H1 (cell line): ENCODE data around the gene GDPD4. TPM values are rescaled to one million over a fixed set of nuclear protein-coding genes. Genes with fewer than 3 reads are reported as not detected.

ENCODE experiments used
- CTCF ChIA-PET: fragments of 300-600 bp; sonication (Branson Sonifier 250); formaldehyde crosslinking; loops from one replicate; lab custom pipeline; 2021; ENCODE audit not compliant: partially characterized antibody; lab: Charles Lee
- POLR2A ChIA-PET: fragments of 300-600 bp; sonication (Branson Sonifier 250); formaldehyde crosslinking; loops from one replicate; lab custom pipeline; 2021; ENCODE audit warnings: inconsistent platforms; ENCODE audit not compliant: partially characterized antibody; lab: Charles Lee
- DNase-seq, 2 experiments: peaks; one replicate each; pipeline versions ENCODE4 v3.0.0 to v3.0.0-alpha.2; 2010 to 2022; ENCODE audit warnings: low spot score in 2 of 2, low read depth in 1 of 2, mixed read lengths in 1 of 2
- FAIRE-seq: peaks from 2 replicates; lab custom pipeline; 2011; peaks lifted over from hg19 to GRCh38; lab: Jason Lieb, UNC
- H2AFZ ChIP-seq: 2 replicates; pipeline ENCODE4 v1.8.1; 2012; ENCODE audit warnings: low read length, inconsistent platforms
- H2AK5ac ChIP-seq: 2 replicates; pipeline ENCODE4 v1.6.1; 2013; ENCODE audit warnings: low read depth, low read length
- H2BK120ac ChIP-seq: replicated peaks from 2 replicates; pipeline ENCODE3; 2013; ENCODE audit warnings: low read depth, low read length, inconsistent platforms
- H2BK12ac ChIP-seq: 2 replicates; pipeline ENCODE4 v1.6.1; 2013; ENCODE audit warnings: low read depth, low read length
- H2BK15ac ChIP-seq: 2 replicates; pipeline ENCODE4 v1.6.1; 2013; ENCODE audit warnings: low read length
- H2BK20ac ChIP-seq: 2 replicates; pipeline ENCODE4 v1.6.1; 2013; ENCODE audit warnings: low read length
- H2BK5ac ChIP-seq: 2 replicates; pipeline ENCODE4 v1.6.1; 2013; ENCODE audit warnings: low read depth, low read length
- H3K14ac ChIP-seq: 2 replicates; pipeline ENCODE4 v1.6.1; 2013; ENCODE audit warnings: inconsistent platforms; ENCODE audit not compliant: insufficient read length
- H3K18ac ChIP-seq: 2 replicates; pipeline ENCODE4 v1.6.1; 2013; ENCODE audit warnings: low read length; ENCODE audit errors: extremely low read depth
- H3K23ac ChIP-seq: 2 replicates; pipeline ENCODE4 v1.6.1; 2013; ENCODE audit warnings: inconsistent platforms; ENCODE audit not compliant: insufficient read length
- H3K23me2 ChIP-seq: 2 replicates; pipeline ENCODE4 v1.6.1; 2013; ENCODE audit warnings: low read depth, low read length
- H3K27ac ChIP-seq: 2 replicates; pipeline ENCODE4 v1.6.1; 2011; ENCODE audit warnings: low read depth, low read length, inconsistent platforms
- H3K27me3 ChIP-seq, 4 experiments: replicated peaks in 1 of 4; 1 replicate in 1 of 4; 2 replicates in 3 of 4; pipeline versions ENCODE4 v1.6.1 to v1.8.1; 2011 to 2013; ENCODE audit warnings: low read length in 3 of 4, mild to moderate bottlenecking in 3 of 4, inconsistent platforms in 2 of 4, mixed read lengths in 2 of 4, moderate library complexity in 1 of 4; ENCODE audit not compliant: control insufficient read depth in 3 of 4, insufficient read depth in 3 of 4; ENCODE audit errors: extremely low read depth in 1 of 4
- H3K36me3 ChIP-seq, 4 experiments: 2 replicates each; pipeline versions ENCODE4 v1.6.1 to v1.8.1; 2011 to 2013; ENCODE audit warnings: mild to moderate bottlenecking in 4 of 4, low read length in 3 of 4, moderate library complexity in 2 of 4, control low read depth in 1 of 4, inconsistent platforms in 1 of 4; ENCODE audit not compliant: insufficient read depth in 4 of 4, control insufficient read depth in 2 of 4
- H3K4ac ChIP-seq: replicated peaks from 2 replicates; pipeline ENCODE3; 2013; ENCODE audit warnings: low read length, low read depth, mixed read lengths, inconsistent platforms; ENCODE audit not compliant: insufficient read length
- H3K4me1 ChIP-seq, 4 experiments: replicated peaks in 1 of 4; 1 replicate in 1 of 4; 2 replicates in 3 of 4; pipeline versions ENCODE4 v1.6.1 to v1.8.1; 2011 to 2013; ENCODE audit warnings: low read length in 3 of 4, inconsistent platforms in 2 of 4, mixed read lengths in 1 of 4; ENCODE audit not compliant: insufficient read depth in 4 of 4, control insufficient read depth in 3 of 4
- H3K4me2 ChIP-seq, 2 experiments: 2 replicates each; pipeline versions ENCODE4 v1.6.1 to v1.8.1; 2011 to 2013; ENCODE audit warnings: low read depth in 2 of 2, low read length in 2 of 2, control low read depth in 1 of 2, inconsistent platforms in 1 of 2, mild to moderate bottlenecking in 1 of 2; ENCODE audit not compliant: insufficient read depth in 1 of 2
- H3K4me3 ChIP-seq, 4 experiments: fragments of 200-600, 300-600 bp in 1 of 4; sonication (generic), shearing (Covaris generic), sonication (Bioruptor Twin) in 1 of 4; 2 replicates each; pipeline versions ENCODE4 v1.5.1 to v1.8.1; 2011 to 2016; ENCODE audit warnings: low read length in 4 of 4, low read depth in 3 of 4, control low read depth in 2 of 4, inconsistent platforms in 2 of 4, mild to moderate bottlenecking in 2 of 4, mixed read lengths in 1 of 4, moderate library complexity in 1 of 4; ENCODE audit not compliant: insufficient read depth in 2 of 4; ENCODE audit errors: extremely low read depth in 1 of 4
- H3K56ac ChIP-seq: replicated peaks from 2 replicates; pipeline ENCODE3; 2013; ENCODE audit warnings: low read depth, mild to moderate bottlenecking, mixed read lengths, low read length, inconsistent platforms; ENCODE audit not compliant: insufficient read length
- H3K79me1 ChIP-seq: 2 replicates; pipeline ENCODE4 v1.6.1; 2013; ENCODE audit warnings: low read depth, low read length, control low read depth
- H3K79me2 ChIP-seq, 2 experiments: 2 replicates each; pipeline versions ENCODE4 v1.6.1 to v1.8.1; 2012 to 2013; ENCODE audit warnings: low read length in 2 of 2, mild to moderate bottlenecking in 2 of 2, inconsistent platforms in 1 of 2; ENCODE audit not compliant: insufficient read depth in 2 of 2, control insufficient read depth in 1 of 2
- H3K9ac ChIP-seq, 4 experiments: replicated peaks in 1 of 4; 1 replicate in 1 of 4; 2 replicates in 3 of 4; pipeline versions ENCODE4 v1.6.1 to v1.8.1; 2011 to 2013; ENCODE audit warnings: low read depth in 3 of 4, low read length in 3 of 4, control low read depth in 2 of 4, mild to moderate bottlenecking in 2 of 4, moderate library complexity in 2 of 4, inconsistent platforms in 1 of 4; ENCODE audit errors: extremely low read depth in 1 of 4
- H3K9me3 ChIP-seq, 2 experiments: 2 replicates each; pipeline versions ENCODE4 v1.6.1 to v1.8.1; 2012 to 2013; ENCODE audit warnings: mild to moderate bottlenecking in 2 of 2, moderate library complexity in 2 of 2, control low read depth in 1 of 2, inconsistent platforms in 1 of 2, low read depth in 1 of 2, low read length in 1 of 2, mixed read lengths in 1 of 2; ENCODE audit not compliant: insufficient read depth in 2 of 2
- H4K20me1 ChIP-seq, 2 experiments: replicated peaks in 1 of 2; 2 replicates each; pipeline versions ENCODE3 to v1.8.1; 2011 to 2013; ENCODE audit warnings: inconsistent platforms in 2 of 2, low read length in 2 of 2, mild to moderate bottlenecking in 1 of 2; ENCODE audit not compliant: insufficient read depth in 2 of 2, control insufficient read depth in 1 of 2
- H4K5ac ChIP-seq: 2 replicates; pipeline ENCODE4 v1.6.1; 2013; ENCODE audit warnings: low read length, low read depth, mixed read lengths, inconsistent platforms; ENCODE audit not compliant: insufficient read length
- H4K8ac ChIP-seq: 2 replicates; pipeline ENCODE4 v1.8.0; 2013; ENCODE audit warnings: mild to moderate bottlenecking, moderate library complexity, low read length, inconsistent platforms; ENCODE audit not compliant: insufficient read depth; ENCODE audit errors: extremely low read depth
- H4K91ac ChIP-seq: replicated peaks from 2 replicates; pipeline ENCODE3; 2013; ENCODE audit warnings: low read length, mixed read lengths, inconsistent platforms; ENCODE audit not compliant: insufficient read length
- ATF3 ChIP-seq: IDR thresholded peaks from 2 replicates; pipeline ENCODE4 v1.6.1; 2011; ENCODE audit warnings: low read depth, mild to moderate bottlenecking, low read length; ENCODE audit not compliant: insufficient read depth
- E2F6 ChIP-seq: IDR thresholded peaks from 2 replicates; pipeline ENCODE4 v1.6.1; 2012; ENCODE audit warnings: inconsistent platforms
- EZH2 ChIP-seq: fragments of 200-600 bp; sonication (generic); IDR thresholded peaks from 2 replicates; pipeline ENCODE4 v1.7.1; 2012; ENCODE audit warnings: low read depth, mild to moderate bottlenecking, moderate library complexity, low read length, inconsistent platforms; ENCODE audit not compliant: severe bottlenecking
- JUN ChIP-seq: IDR thresholded peaks from 2 replicates; pipeline ENCODE4 v1.6.1; 2011; ENCODE audit warnings: low read depth, mild to moderate bottlenecking, improper control_type of control experiment, low read length
- KDM5A ChIP-seq: fragments of 200-600 bp; IDR thresholded peaks from 2 replicates; pipeline ENCODE4 v1.7.1; 2012; ENCODE audit warnings: mild to moderate bottlenecking, low read length, inconsistent platforms, mixed read lengths
- RNF2 ChIP-seq: fragments of 200-900, 300-1000 bp; sonication (generic); IDR thresholded peaks from 2 replicates; pipeline ENCODE4 v1.7.1; 2016; ENCODE audit warnings: borderline replicate concordance, low read depth, mild to moderate bottlenecking, antibody characterized with exemption, low read length; ENCODE audit not compliant: poor library complexity, severe bottlenecking; ENCODE audit errors: missing control alignments
- SIN3A ChIP-seq, 2 experiments: IDR thresholded peaks in 1 of 2; conservative IDR thresholded peaks in 1 of 2; 2 replicates each; pipeline ENCODE4 v1.6.1; 2011 to 2012; ENCODE audit warnings: low read length in 2 of 2, improper control_type of control experiment in 1 of 2, low read depth in 1 of 2, mild to moderate bottlenecking in 1 of 2
- SIRT6 ChIP-seq: IDR thresholded peaks from one replicate; pipeline ENCODE4 v1.7.1; 2012; ENCODE audit warnings: low read length, inconsistent platforms
- SIX5 ChIP-seq: IDR thresholded peaks from 2 replicates; pipeline ENCODE4 v1.6.1; 2011; ENCODE audit warnings: mild to moderate bottlenecking, low read depth, low read length
- SUZ12 ChIP-seq: fragments of 200-600 bp; sonication (generic); IDR thresholded peaks from 2 replicates; pipeline ENCODE4 v1.6.1; 2012; ENCODE audit warnings: mild to moderate bottlenecking, inconsistent platforms, low read length, moderate library complexity, mixed read lengths
- TCF12 ChIP-seq: IDR thresholded peaks from 2 replicates; pipeline ENCODE4 v1.6.1; 2011; ENCODE audit warnings: low read depth, mild to moderate bottlenecking, low read length
- WGBS, 2 experiments: shearing (Covaris generic) in 1 of 2; methylation state at CpG; one replicate each; pipeline versions ENCODE4 v1.1.6 to v1.1.7; 2013 to 2015; ENCODE audit warnings: low lambda C conversion rate in 2 of 2, mixed read lengths in 2 of 2, inconsistent platforms in 1 of 2, low coverage in 1 of 2, missing lambda C conversion rate in 1 of 2; ENCODE audit not compliant: insufficient replicate concordance in 2 of 2, insufficient coverage in 1 of 2, insufficient read length in 1 of 2; ENCODE audit errors: extremely low coverage in 1 of 2, missing lambda C conversion rate in 1 of 2; 5-methylcytosine and 5-hydroxymethylcytosine counted together
- polyA plus RNA-seq, 7 experiments: library from polyadenylated mRNA; depleted of rRNA in 3 of 7; stranded (reverse) in 5 of 7; unstranded in 2 of 7; fragments of >200 nt in 5 of 7; fragments of 200-250 nt in 2 of 7; gene quantifications; 1 replicate in 5 of 7; 2 replicates in 1 of 7; 4 replicates in 1 of 7; pipeline versions ENCODE4 v1.2.1 to v1.2.3, GENCODE V29; 2011 to 2013; ENCODE audit warnings: missing spikeins in 2 of 7, mixed read lengths in 2 of 7
- total RNA-seq: library from RNA; stranded (reverse); fragmentation: NEBNext Ultra II Directional; extraction: Animal tissue kit (Norgen Biotek cat#: 25700); gene quantifications from 2 replicates; pipeline ENCODE4 v1.2.1, GENCODE V29; 2021

Gene GDPD4
- total and polyA plus RNA-seq, 2 of the 8 experiments (the other 6 are each of a cell fraction or from before 2014, with no cell fraction given): not detected

- Histone ChIP-seq H3K79me2 (no peaks in the 10 kb centered on the region), H3K27me3 (no peaks in the 10 kb centered on the region), H3K23ac (no peak overlapping the region), H3K79me1 (no peaks in the 10 kb centered on the region), H4K5ac (no peak overlapping the region), H3K9me3 (no peaks in the 10 kb centered on the region), H3K23me2 (no peaks in the 10 kb centered on the region), H3K4me3 (no peak overlapping the region), H3K9ac (no peak overlapping the region), H3K18ac (no peak overlapping the region), H2BK12ac (no peak overlapping the region), H4K20me1 (no peaks in the 10 kb centered on the region), H3K27ac (no peak overlapping the region), H3K56ac (no peak overlapping the region), H4K8ac (no peak overlapping the region), H3K14ac (no peak overlapping the region), H2BK120ac (no peak overlapping the region), H2BK15ac (no peak overlapping the region), H3K4me1 (no peaks in the 10 kb centered on the region), H3K4ac (no peak overlapping the region), H3K36me3 (no peaks in the 10 kb centered on the region), H2AFZ (no peak overlapping the region), H2AK5ac (no peak overlapping the region), H2BK20ac (no peak overlapping the region), H2BK5ac (no peak overlapping the region), H3K4me2 (no peak overlapping the region), H4K91ac (no peak overlapping the region)
- no peak for DNase-seq
- WGBS, 2 experiments: 92% methylated on average over 1 of the region's 1 CpG; no CpG with 5 or more reads in 1 of the 2 experiments
- CTCF ChIA-PET: no interaction called here
- POLR2A ChIA-PET: no interaction called here
- FAIRE-seq: no peak
- TF ChIP-seq EZH2 (no peak), RNF2 (no peak), E2F6 (no peak), SIRT6 (no peak), SIN3A (conservative IDR thresholded peaks at IDR 0.05 in 1 of 2, IDR thresholded peaks at IDR 0.05 in 1 of 2; ENCODE audit: low read depth in 1 of 2, low read length in 2 of 2) (no peak), KDM5A (no peak), JUN (no peak), TCF12 (no peak), ATF3 (no peak), SIX5 (no peak), SUZ12 (no peak)
Measured at GRCh38 chr11:77250881-77251640, 50.4 kb downstream of the GDPD4 start.
